CD4-positive, alpha-beta T cell treated with Interleukin-17A for 1 hour (primary cell): ENCODE results near the gene CLEC2A.
"Not testable (repeated sequence)": the region's sequence is repeated elsewhere in the genome, so short reads cannot be mapped to it uniquely, and the experiment has no call there.

Experiments
- DNase-seq: peaks from one replicate; pipeline ENCODE4 v3.0.0-alpha.2; 2020

The CLEC2A gene

DNA sequence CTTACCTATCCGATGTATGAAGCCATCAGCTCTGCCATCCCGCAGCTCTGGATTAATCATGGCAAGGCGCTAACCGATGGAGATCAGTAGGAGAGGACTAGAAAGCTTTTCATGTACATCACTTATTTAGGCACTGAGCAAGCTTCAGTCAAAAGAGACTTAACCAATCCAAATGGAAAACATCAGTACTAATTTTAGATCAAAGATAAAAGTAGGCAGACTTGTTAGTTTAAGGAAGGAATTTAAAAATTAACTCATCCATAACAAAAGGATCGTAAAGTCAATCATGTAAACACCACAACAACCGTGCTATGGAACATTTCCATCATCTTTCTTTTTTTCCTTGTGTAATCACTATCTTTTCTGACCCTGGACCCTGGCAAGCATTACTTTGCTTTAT is at the start of gene CLEC2A:
Gene CLEC2A (minus strand): TSS at position 101 of the 400 bp plus-strand sequence. CDS start 41 bp downstream, at position 60.
- no peak for DNase-seq

DNA sequence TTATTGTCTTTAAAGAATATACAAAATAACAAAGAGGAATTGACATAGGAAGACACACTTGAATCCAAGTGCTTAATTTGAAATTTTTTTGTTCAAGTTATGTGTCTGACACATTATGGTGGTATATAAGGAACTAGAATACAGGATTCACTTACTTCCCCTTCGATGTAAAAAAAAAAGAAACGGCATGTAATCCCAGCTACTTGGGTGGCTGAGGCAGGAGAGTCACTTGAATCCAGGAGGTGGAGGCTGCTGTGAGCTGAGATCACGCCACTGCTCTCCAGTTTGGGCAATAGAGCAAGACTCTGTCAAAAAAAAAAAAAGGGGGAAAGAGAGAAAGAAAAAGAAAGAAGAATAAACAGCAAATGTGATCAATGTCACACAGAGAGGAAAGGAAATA is 48.0 kb upstream of the CLEC2A start:
- no peak for DNase-seq

GRCh38 chr12:9977916-9978315 is 45.7 kb upstream of the CLEC2A start:
- DNase-seq = no peak

- not testable (repeated sequence) for DNase-seq
Measured at GRCh38 chr12:9976626-9977025, 44.5 kb upstream of the CLEC2A start.

DNA sequence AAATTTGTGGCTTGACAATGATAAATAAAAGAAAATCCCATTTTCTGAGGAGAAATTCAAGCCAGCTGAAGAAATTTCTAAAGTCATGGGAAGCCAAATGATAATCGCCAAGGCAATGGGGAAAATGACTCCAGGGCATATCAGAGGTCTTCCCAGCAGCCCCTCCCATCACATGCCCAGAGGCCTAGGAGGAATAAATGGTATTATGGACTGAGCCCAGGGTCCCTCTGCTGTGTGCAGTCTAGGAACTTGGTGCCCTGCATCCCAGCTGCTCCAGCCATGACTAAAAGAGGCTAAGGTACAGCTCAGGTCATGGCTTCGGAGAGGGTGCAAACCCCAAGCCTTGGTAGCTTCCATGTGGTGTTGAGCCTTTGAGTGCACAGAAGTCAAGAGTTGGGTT is 43.4 kb upstream of the CLEC2A start:
- no peak for DNase-seq

- not testable (repeated sequence) for DNase-seq
Measured at GRCh38 chr12:9974731-9975130, 42.6 kb upstream of the CLEC2A start.

DNA sequence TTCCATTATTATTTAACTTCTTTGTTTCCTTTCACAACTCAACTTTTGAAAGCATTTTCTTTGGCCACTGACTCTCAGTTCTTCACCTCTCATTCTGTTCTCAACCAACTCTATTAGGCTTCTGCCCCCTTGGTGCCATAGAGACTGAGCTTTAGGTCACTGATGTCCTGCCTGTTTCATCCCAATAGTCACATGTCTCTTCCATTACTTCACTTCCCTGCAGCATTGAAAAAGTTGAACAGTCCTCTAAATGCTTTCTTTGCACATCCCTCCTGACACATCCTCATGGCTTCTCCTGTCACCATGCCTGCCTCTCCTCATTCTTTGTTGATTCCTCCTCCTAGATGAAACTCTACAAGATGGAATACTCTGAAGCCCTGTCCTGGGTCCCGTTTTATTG is 41.8 kb upstream of the CLEC2A start:
- DNase-seq = no peak

DNA sequence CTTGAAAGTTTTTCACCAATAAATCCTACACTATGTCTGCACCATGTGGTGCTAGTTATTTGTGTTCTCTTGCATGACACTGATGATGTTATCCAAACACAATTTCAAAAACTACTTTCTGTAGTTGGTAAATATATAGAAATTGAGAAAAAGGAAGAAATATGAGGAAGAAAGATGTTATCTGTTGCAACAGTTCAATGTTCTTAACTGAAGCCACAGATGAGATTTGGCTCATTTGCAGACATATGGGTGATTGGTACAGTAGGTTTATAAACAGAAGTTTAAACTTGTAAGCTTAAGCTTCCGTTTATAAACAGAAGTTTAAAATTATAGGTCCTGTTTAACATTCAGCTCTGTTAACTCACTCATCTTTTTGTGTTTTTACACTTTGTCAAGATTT is 39.0 kb upstream of the CLEC2A start, which contains the start of gene CLEC12A:
Gene CLEC12A (plus strand): TSS at position 229 of the 400 bp plus-strand sequence. CDS start 188 bp downstream, outside the sequence.
- DNase-seq = no peak

GRCh38 chr12:9969673-9970072 is 37.5 kb upstream of the CLEC2A start:
- no peak for DNase-seq

DNA sequence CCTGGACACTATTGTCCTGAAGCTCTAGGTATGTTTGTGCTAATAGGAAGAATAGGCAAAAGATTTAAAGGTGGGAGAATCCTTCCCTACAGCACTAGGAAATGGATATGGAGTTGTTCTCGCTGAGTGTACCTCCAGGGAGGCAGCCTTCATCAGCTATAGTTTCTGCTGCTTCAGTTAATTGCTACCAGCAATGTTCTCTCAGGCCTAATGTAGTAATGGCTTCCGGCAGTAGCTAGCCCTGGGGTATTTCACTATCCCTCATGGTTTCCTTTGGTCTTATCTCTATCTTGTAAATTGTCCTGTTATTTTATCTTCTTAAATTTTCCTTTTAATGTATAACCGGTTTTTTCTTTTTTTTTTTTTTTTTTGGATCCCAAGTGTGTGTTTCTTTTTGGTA is 29.7 kb upstream of the CLEC2A start:
- DNase-seq = no peak

GRCh38 chr12:9961106-9961505 is 28.9 kb upstream of the CLEC2A start:
- no peak for DNase-seq

- no peak for DNase-seq
Measured at GRCh38 chr12:9960590-9960989, 28.4 kb upstream of the CLEC2A start.

DNA sequence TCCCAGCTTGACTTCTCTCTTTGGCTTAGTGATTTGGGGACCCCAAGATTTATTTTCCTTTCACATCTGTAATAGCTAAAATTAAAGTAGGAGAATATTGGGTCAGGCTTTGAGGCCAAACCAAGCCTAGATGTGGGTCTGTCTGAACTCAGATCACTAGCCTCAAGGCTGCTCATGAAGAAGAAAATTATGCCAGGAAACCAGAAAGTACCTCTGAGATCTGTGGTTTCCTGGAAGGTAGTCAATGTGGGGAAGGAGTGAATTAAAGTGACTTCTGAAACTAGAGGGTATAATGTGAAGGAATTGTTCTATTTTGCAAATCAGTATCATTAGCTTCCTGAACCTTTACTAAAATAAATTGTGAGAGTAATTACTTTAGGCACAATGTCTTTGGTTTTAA is 25.7 kb upstream of the CLEC2A start:
- peak; percentile 38 for DNase-seq

GRCh38 chr12:9952954-9953729 is 21.0 kb upstream of the CLEC2A start:
- not testable (repeated sequence) for DNase-seq

GRCh38 chr12:9951026-9951675 is 19.0 kb upstream of the CLEC2A start:
- peak; percentile 53 for DNase-seq

DNA sequence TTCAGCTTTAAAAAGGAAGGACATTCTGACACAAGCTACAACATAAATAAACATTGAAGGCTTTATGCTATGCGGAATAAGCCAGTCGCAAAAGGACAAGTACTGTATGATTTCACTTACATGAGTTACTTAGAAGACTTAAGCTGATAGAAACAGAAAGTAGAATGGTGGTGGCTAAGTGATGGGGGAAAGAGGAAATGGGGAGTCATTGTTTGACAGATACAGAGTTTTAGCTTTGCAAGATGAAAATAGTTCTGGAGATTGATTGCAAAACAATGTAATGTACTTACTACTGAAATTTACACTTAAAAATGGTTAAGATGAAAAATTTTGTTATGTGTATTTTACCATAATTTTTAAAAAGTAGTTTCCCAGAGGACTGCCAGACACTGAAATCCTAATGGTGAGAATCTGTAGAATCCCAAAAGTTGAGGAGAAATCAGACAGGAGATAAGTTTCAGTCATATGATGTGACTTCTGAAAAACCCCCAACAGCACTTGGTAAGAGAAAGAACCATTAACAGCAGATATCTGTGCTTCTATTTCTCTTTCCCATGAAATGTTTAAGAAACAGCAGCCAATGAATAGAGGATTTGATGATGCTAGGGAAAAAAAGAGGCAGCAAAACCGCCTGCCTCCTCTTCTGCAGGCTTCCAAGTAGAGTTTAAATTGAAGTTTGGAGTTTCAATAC is 16.6 kb upstream of the CLEC2A start:
- DNase-seq = peak; percentile 46

- no peak for DNase-seq
Measured at GRCh38 chr12:9947674-9948073, 15.5 kb upstream of the CLEC2A start.

DNA sequence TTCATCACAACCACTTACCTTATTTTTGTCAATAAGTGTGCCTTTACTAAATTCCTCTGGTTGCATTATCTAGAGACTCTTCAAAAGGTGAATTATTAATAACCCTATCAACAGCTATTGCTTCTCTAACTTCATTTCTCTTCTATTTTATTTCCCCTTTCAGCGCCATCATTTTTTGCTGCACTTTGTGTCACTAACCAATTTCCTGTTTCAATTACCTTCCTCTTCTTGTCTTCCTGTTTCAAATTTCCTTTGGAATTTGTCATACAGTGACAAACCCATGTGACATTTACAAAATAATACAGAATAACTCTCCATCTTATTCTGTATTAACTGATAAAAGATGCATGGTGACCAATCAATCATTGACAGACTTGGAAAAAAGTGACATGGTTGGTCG is 12.2 kb upstream of the CLEC2A start:
- DNase-seq = no peak

GRCh38 chr12:9943240-9943639 is 11.1 kb upstream of the CLEC2A start:
- peak; percentile 9 for DNase-seq

DNA sequence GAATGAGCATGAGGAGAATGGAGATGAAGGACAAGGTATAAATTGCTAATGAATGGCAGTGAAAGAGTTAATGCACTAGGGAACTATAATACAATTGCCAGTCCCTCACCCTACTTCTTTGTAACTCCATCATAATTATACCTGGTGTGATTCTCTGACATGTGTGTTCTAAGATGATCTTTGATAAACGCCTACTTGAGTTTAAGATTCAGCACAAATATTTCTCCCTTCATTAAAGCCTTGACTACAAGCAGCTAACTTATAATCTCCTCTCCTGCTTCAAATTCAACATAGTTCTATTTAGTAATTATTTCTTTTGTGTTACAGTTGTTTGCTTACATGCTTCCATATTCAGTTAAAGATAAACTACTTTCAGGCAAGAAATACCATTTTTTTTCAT is 9.7 kb upstream of the CLEC2A start:
- DNase-seq = no peak

GRCh38 chr12:9940375-9940774 is 8.2 kb upstream of the CLEC2A start:
- DNase-seq = peak; percentile 40

- no peak for DNase-seq
Measured at GRCh38 chr12:9936591-9936990, 4.4 kb upstream of the CLEC2A start.

- DNase-seq = no peak
Measured at GRCh38 chr12:9935026-9935425, 2.9 kb upstream of the CLEC2A start.

DNA sequence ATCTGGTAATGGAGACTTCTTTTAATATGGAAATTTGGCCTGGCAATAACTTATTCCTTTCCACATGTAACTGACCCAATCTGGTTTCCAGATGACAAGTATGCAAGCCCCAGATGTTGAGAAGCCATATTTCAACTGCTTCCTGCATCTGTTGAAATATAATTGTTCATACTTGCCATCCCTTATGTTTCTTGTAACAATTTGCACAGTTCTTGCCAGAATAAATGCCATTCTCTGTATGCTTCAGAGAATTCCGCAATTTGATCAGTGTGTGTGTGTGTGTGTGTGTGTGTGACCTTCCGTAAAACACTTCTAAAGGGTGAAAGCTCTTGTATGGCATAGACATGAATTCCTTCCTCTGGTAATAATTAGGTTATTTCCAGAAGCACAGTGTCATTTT is 1.8 kb upstream of the CLEC2A start:
- no peak for DNase-seq
